ENCODE results near the gene CDKAL1.

DNA sequence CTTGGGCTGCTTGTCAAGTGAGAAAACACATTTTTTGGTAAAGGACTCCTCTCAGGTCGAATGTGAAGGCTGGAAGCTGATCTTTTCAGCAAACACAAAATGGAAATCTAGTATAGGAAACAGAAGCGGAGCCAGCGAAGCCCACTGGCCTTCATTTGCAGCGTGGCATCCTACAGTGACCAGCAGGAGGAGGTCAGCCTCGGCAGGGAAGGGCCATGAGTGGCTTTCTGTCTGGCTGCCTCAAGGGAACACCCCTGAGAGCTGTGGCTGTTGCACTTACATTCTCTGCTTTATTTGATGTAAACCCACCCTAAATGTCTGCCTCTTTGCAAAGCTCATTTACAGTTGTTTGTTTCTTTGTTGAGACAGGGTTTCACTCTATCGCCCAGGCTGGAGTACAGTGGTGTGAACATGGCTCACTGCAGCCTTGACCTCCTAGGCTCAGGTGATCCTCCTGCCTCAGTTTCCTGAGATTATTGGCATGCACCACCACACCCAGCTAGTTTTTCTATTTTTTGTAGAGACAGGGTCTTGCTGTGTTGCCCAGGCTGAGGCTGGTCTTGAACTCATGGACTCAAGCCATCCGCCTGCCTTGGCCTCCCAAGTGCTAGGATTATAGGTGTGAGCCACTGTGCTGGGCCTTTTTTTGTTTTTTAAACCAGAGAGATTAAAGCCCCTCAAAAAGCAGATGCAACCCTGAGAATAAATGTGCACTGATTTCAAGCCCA lies 737.3 kb downstream of the CDKAL1 start:
- TF ChIP-seq, protein P1, sequence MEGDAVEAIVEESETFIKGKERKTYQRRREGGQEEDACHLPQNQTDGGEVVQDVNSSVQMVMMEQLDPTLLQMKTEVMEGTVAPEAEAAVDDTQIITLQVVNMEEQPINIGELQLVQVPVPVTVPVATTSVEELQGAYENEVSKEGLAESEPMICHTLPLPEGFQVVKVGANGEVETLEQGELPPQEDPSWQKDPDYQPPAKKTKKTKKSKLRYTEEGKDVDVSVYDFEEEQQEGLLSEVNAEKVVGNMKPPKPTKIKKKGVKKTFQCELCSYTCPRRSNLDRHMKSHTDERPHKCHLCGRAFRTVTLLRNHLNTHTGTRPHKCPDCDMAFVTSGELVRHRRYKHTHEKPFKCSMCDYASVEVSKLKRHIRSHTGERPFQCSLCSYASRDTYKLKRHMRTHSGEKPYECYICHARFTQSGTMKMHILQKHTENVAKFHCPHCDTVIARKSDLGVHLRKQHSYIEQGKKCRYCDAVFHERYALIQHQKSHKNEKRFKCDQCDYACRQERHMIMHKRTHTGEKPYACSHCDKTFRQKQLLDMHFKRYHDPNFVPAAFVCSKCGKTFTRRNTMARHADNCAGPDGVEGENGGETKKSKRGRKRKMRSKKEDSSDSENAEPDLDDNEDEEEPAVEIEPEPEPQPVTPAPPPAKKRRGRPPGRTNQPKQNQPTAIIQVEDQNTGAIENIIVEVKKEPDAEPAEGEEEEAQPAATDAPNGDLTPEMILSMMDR (IDR thresholded peaks at IDR 0.05) = peak; percentile 26
- no peak for TF ChIP-seq EZH2 (IDR thresholded peaks at IDR 0.05)
- TF ChIP-seq EZH2phosphoT487 (IDR thresholded peaks at IDR 0.05) = no peak

All from neural progenitor cell (in vitro differentiated cells).